KG1 (cell line): ENCODE results near the gene SMIM27.
A peak's percentile ranks its signal among the peaks of the same experiment; 100 is the strongest.
"Not testable (repeated sequence)": the region's sequence is repeated elsewhere in the genome, so short reads cannot be mapped to it uniquely, and the experiment has no call there.

Experiments
- DNase-seq: peaks from one replicate; lab custom pipeline; 2025; lab: John Stamatoyannopoulos, UW

Gene SMIM27

DNA sequence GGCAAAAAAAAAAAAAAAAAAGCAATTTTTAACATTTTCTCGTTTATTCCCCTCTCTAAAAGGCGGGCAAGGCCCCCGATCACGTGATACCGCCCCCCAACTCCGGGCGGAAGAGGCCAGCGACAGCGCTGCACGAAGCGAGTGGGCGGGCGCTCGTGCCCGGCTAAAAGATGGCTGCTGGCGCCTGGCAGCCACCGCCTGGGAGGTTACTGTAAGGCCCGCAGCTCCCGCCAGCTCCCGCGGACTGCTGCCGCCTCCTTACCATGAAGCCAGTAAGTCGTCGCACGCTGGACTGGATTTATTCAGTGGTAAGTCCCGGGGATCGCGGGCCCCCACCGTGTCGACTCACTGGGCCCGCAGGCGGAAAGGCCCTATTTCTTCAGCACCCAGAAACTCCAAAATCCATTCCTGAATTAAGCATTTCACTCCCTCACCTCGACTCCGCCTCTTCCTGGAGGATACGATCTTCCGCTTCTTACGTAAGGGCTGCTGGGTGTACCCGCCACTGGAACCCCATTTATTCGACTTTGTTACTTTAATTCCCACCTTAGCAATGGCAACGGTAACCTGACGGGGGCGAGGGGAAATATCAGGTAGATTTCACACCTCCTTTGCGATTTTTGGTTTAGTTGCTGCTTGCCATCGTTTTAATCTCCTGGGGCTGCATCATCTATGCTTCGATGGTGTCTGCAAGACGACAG is at the start of gene SMIM27, which contains the start of gene TOPORS:
SMIM27 (plus strand) TSS at position 156 of the 701 bp plus-strand sequence; CDS start at position 264, 108 bp downstream.
TOPORS (minus strand) TSS at position 415 of the 701 bp plus-strand sequence; CDS start at position 265, 150 bp downstream.
- DNase-seq, result peak; percentile 91

- DNase-seq, result no peak
Measured at GRCh38 chr9:32502464-32502863, 49.7 kb upstream of the SMIM27 start.

- DNase-seq, result no peak
Measured at GRCh38 chr9:32503008-32503407, 49.1 kb upstream of the SMIM27 start.

DNA sequence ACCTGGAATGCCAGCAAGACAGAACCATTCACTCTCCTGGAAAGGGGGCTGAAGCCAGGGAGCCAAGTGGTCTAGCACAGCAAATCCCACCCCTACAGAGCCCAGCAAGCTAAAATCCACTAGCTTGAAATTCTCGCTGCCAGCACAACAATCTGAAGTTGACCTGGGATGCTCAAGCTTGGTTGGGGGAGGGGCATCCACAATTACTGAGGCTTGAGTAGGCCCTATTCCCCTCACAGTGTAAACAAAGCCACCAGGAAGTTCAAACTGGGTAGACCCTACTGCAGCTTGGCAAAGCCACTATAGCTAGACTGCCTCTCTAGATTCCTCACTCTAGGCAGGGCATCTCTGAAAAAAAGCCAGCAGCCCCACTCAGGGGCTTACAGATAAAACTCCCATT is 43.4 kb upstream of the SMIM27 start:
- no peak for DNase-seq

DNA sequence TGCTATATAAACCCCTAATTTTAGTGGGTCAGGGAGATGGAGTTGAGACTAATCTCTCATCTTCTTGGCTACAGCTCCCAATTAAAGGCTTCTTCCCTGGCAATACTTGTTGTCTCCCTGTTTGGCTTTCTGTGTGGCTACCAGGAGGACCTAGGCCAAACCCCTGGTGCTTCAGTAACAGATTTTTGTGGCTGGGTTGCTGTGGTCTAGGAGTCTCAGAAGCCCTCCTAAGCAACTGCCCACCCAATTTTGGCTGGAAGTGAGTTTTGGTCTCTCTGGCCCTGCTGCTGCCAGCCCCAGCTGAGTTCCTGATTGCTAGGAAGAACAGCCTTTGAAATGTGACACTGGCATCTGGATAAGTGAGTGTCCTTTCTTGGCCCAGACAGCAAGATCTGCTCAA is 35.9 kb upstream of the SMIM27 start:
- DNase-seq, result no peak

GRCh38 chr9:32518276-32518675 is 33.9 kb upstream of the SMIM27 start:
- no peak for DNase-seq

- DNase-seq, result no peak
Measured at GRCh38 chr9:32523910-32524309, 28.2 kb upstream of the SMIM27 start.

- DNase-seq, result not testable (repeated sequence)
Measured at GRCh38 chr9:32524558-32524891, 27.6 kb upstream of the SMIM27 start.

GRCh38 chr9:32524892-32525708 is 27.0 kb upstream of the SMIM27 start:
- no peak for DNase-seq

DNA sequence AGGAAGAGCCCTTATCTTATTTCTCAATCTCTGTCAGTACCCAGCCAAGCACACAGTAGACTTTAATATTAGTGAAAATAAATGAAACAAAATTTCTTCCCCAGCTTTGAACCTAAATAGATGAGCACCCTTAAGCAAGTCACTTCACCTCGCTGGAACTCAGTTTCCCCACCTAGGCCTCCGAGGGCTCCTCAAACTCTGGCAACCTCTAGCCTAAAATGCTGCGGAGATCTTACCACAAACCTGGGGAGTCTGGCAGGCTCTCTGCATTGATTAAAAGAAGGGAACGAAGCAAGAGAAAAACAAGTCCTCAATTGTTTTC is 26.5 kb upstream of the SMIM27 start:
- peak; percentile 64 for DNase-seq

DNA sequence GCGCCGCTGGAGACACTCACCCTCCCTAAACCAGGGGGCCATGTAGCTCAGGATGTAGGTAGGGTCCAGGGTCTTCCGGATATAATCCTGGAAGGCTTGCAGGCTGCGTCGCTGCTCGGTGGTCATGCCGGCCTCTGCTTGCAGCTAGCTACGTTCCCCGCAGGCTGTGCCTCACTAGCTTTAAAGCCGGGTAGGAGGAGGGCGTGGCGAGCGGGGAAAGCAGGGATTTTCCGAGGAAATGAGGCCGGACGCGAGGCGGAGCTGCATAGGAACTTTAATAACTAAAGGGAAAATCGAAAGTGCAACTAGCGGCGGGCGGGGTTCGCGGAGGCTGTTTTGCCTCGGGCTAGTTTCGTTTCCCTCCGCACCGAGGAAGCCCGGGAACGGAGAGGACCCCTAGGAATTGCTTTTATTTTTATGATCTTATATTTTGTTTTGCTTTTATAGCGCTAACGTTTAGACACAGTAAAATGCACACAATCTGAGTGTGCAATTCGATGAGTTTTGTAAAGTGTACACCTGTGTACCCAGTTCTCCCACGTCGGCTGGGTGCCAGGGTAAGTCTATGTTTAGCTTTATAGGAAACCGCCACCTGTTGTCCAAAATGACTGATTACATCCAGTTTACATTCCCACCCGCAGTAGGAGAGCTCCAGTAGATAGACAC is 26.0 kb upstream of the SMIM27 start, which contains the start of gene RIGI:
RIGI (minus strand) TSS at position 156 of the 666 bp plus-strand sequence; CDS start at position 126, 30 bp downstream.
- DNase-seq, result peak; percentile 86

DNA sequence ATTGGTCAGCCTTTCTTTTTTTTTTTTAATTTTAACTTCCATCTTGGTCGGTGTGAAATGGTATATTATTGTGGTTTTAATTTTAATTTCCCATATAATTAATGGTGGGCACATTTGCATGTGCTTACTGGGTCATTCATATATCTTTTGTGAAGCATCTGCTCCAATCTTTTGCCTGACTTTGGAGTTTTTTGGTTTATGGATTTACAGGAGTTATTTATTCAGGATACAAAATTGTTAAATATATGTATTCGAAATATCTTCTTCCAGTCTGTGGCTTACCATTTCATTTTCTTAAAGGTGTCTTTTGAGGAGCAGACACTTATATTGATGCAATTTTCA is 25.4 kb upstream of the SMIM27 start:
- DNase-seq, result no peak

DNA sequence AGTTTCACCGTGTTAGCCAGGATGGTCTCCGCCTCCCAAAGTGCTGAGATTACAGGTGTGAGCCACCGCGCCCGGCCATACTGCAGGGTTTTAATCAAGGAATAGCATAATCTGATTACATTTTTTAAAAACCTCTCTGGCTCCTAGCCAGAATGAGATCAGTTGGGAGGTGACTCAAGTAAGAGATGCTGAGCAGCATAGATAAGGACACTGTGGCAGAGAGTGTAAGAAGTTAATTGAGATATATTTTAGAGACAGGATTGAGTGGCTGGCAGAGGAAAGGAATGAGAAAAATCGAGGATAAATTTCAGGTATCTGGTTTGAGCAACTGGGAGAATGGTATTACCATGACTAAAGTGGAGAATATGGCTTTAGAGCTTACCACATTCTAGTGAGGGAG is 18.8 kb upstream of the SMIM27 start:
- DNase-seq, result no peak

GRCh38 chr9:32533816-32534215 is 18.3 kb upstream of the SMIM27 start:
- DNase-seq, result no peak

- no peak for DNase-seq
Measured at GRCh38 chr9:32543047-32543446, 9.1 kb upstream of the SMIM27 start.

GRCh38 chr9:32545884-32546283 is 6.2 kb upstream of the SMIM27 start:
- no peak for DNase-seq

GRCh38 chr9:32548213-32548612 is 3.9 kb upstream of the SMIM27 start:
- DNase-seq, result not testable (repeated sequence)

DNA sequence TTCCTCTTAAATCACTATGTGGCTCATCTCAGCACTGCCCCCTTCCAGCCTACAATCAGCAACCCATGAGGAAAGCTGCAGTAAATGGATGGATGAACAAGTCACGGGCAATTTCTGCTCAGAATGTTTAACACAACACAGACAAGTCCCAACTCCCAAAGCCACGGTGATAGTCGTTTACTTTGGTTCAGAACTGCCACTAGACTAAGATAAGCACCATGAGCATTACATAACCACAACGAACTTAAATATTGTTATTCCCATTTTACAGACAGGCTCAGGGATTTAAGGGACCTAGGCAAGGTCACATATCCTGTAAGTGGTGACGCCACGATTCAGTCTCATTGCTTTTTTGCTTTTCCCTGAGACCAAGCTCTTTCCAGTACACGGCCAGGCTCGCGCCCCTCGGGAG is 2.0 kb upstream of the SMIM27 start:
- DNase-seq, result no peak

- peak; percentile 84 for DNase-seq
Measured at GRCh38 chr9:32550562-32551275, 1.4 kb upstream of the SMIM27 start.

GRCh38 chr9:32551276-32552051 is 663 bp upstream of the SMIM27 start:
- no peak for DNase-seq

- DNase-seq, result no peak
Measured at GRCh38 chr9:32554107-32554506, 2.0 kb downstream of the SMIM27 start.
